NCI-H1930 (cell line): ENCODE results near the gene AUTS2.
A peak's percentile ranks its signal among the peaks of the same experiment; 100 is the strongest.
"Not testable (repeated sequence)": the region's sequence is repeated elsewhere in the genome, so short reads cannot be mapped to it uniquely, and the experiment has no call there.

Source experiments
- DNase-seq, 2 experiments: peaks; one replicate each; lab custom pipeline; 2025; lab: John Stamatoyannopoulos, UW

AUTS2 gene

GRCh38 chr7:70782796-70783195 lies 1184.5 kb downstream of the AUTS2 start:
- no peak for DNase-seq

GRCh38 chr7:70785427-70785826 lies 1187.2 kb downstream of the AUTS2 start:
- DNase-seq = no peak

- DNase-seq = no peak
These were observed 1187.8 kb downstream of the AUTS2 start for GRCh38 chr7:70786076-70786475.

GRCh38 chr7:70787286-70787685 lies 1189.0 kb downstream of the AUTS2 start:
- DNase-seq = no peak

- DNase-seq = no peak
These were observed 1189.5 kb downstream of the AUTS2 start for GRCh38 chr7:70787771-70788170.

- DNase-seq = no peak
These were observed 1190.0 kb downstream of the AUTS2 start for GRCh38 chr7:70788276-70788675.

- no peak for DNase-seq
These were observed 1191.4 kb downstream of the AUTS2 start for GRCh38 chr7:70789481-70790214.

- no peak for DNase-seq
These were observed 1192.2 kb downstream of the AUTS2 start for GRCh38 chr7:70790215-70791073.

GRCh38 chr7:70791341-70791740 lies 1193.1 kb downstream of the AUTS2 start:
- DNase-seq = no peak

- no peak for DNase-seq
These were observed 1194.8 kb downstream of the AUTS2 start for GRCh38 chr7:70793060-70793459.

GRCh38 chr7:70793821-70794220 lies 1195.5 kb downstream of the AUTS2 start:
- DNase-seq = no peak

GRCh38 chr7:70794962-70795361 lies 1196.7 kb downstream of the AUTS2 start:
- DNase-seq = no peak

GRCh38 chr7:70795948-70796347 lies 1197.7 kb downstream of the AUTS2 start:
- DNase-seq = no peak

GRCh38 chr7:70797109-70797514 lies 1198.8 kb downstream of the AUTS2 start:
- no peak for DNase-seq

- DNase-seq = no peak
These were observed 1201.6 kb downstream of the AUTS2 start for GRCh38 chr7:70799841-70800405.

- no peak for DNase-seq
These were observed 1207.1 kb downstream of the AUTS2 start for GRCh38 chr7:70805360-70805759.

- no peak for DNase-seq
These were observed 1209.4 kb downstream of the AUTS2 start for GRCh38 chr7:70807650-70808049.

GRCh38 chr7:70808876-70809275 lies 1210.6 kb downstream of the AUTS2 start:
- no peak for DNase-seq

GRCh38 chr7:70810558-70811139 lies 1212.4 kb downstream of the AUTS2 start:
- DNase-seq = no peak

GRCh38 chr7:70812511-70812910 lies 1214.2 kb downstream of the AUTS2 start:
- DNase-seq = no peak

GRCh38 chr7:70822490-70822889 lies 1224.2 kb downstream of the AUTS2 start:
- DNase-seq = not testable (repeated sequence)

- DNase-seq = peak; percentile 39 to 61
These were observed 1231.2 kb downstream of the AUTS2 start for GRCh38 chr7:70829221-70830059.
